Ovary (tissue), 3 donors: ENCODE results near the gene LDLRAD4.

Experiments used
- CTCF ChIP-seq, 3 donors: fragments of 450-650 bp in 2 of 3; fragments of 200-600 bp in 1 of 3; IDR thresholded peaks; one replicate each; pipeline versions ENCODE4 v1.5.1 to v1.8.0; 2016 to 2022; ENCODE audit warnings: antibody characterized with exemption in 3 of 3, mild to moderate bottlenecking in 1 of 3
- EP300 ChIP-seq: sonication (generic); formaldehyde crosslinking; IDR thresholded peaks from one replicate; pipeline ENCODE4 v1.6.1; 2017; ENCODE audit warnings: antibody characterized with exemption
- POLR2A ChIP-seq: fragments of 450-650 bp; IDR thresholded peaks from one replicate; pipeline ENCODE4 v1.6.1; 2017; ENCODE audit warnings: antibody characterized with exemption, mild to moderate bottlenecking, moderate library complexity
- donor health status: DM: no; HTN: no; CAD: no.

GRCh38 chr18:13581496-13582177, 363.1 kb downstream of the LDLRAD4 start:
- TF ChIP-seq CTCF (IDR thresholded peaks at IDR 0.05) (no peak), EP300 (no peak), POLR2A (no peak)
